DOHH2 (cell line): Measurements from ENCODE around the gene RSL1D1.
"Not testable (repeated sequence)": the region's sequence is repeated elsewhere in the genome, so short reads cannot be mapped to it uniquely, and the experiment has no call there.

Source experiments
- H3F3A ChIP-seq: fragments of 200-600 bp; sonication (generic), shearing (Covaris generic); 2 replicates; pipeline ENCODE4 v1.6.0; 2016; ENCODE audit warnings: antibody characterized with exemption, mild to moderate bottlenecking; ENCODE audit not compliant: control insufficient read depth, insufficient read depth
- H3K27ac ChIP-seq: fragments of 200-600 bp; sonication (generic); 2 replicates; pipeline ENCODE4 v1.5.1; 2014; ENCODE audit warnings: low read depth, mild to moderate bottlenecking, low read length, moderate library complexity
- H3K27me3 ChIP-seq: fragments of 200-600 bp; sonication (generic); 2 replicates; pipeline ENCODE4 v1.6.1; 2014; ENCODE audit warnings: mild to moderate bottlenecking, low read length, mixed read lengths; ENCODE audit not compliant: control insufficient read depth
- H3K36me3 ChIP-seq: fragments of 200-600 bp; sonication (generic); 2 replicates; pipeline ENCODE4 v1.6.1; 2014; ENCODE audit warnings: mild to moderate bottlenecking, low read length, moderate library complexity, mixed read lengths; ENCODE audit not compliant: control insufficient read depth
- H3K4me1 ChIP-seq: fragments of 200-600 bp; sonication (generic); 2 replicates; pipeline ENCODE4 v1.6.1; 2014; ENCODE audit warnings: mild to moderate bottlenecking, low read length, mixed read lengths; ENCODE audit not compliant: control insufficient read depth
- H3K4me2 ChIP-seq: fragments of 200-600 bp; sonication (generic); 2 replicates; pipeline ENCODE4 v1.6.0; 2014; ENCODE audit warnings: mild to moderate bottlenecking, low read length, moderate library complexity
- H3K4me3 ChIP-seq: fragments of 200-600 bp; sonication (generic); 2 replicates; pipeline ENCODE4 v1.5.1; 2014; ENCODE audit warnings: mild to moderate bottlenecking, low read length, mixed read lengths
- H3K79me2 ChIP-seq: fragments of 200-600 bp; sonication (generic); 2 replicates; pipeline ENCODE4 v1.6.1; 2014; ENCODE audit warnings: mild to moderate bottlenecking, low read length, mixed read lengths; ENCODE audit not compliant: control insufficient read depth
- H3K9me2 ChIP-seq: fragments of 200-600 bp; sonication (generic); replicated peaks from 2 replicates; pipeline ENCODE4 v1.6.1; 2014; ENCODE audit warnings: mild to moderate bottlenecking, low read length, mixed read lengths; ENCODE audit not compliant: control insufficient read depth
- H3K9me3 ChIP-seq: fragments of 200-600 bp; sonication (generic); 2 replicates; pipeline ENCODE4 v1.6.1; 2014; ENCODE audit warnings: antibody characterized with exemption, low read length, mixed read lengths; ENCODE audit not compliant: control insufficient read depth, insufficient read depth
- H4K20me1 ChIP-seq: fragments of 200-600 bp; sonication (generic); 2 replicates; pipeline ENCODE4 v1.6.0; 2014; ENCODE audit warnings: low read depth, mild to moderate bottlenecking, antibody characterized with exemption, low read length, moderate library complexity; ENCODE audit not compliant: control insufficient read depth, insufficient read depth
- CTCF ChIP-seq: fragments of 200-600 bp; sonication (generic); IDR thresholded peaks from one replicate; pipeline ENCODE4 v1.5.1; 2014; ENCODE audit warnings: antibody characterized with exemption, mild to moderate bottlenecking, low read depth, low read length; ENCODE audit not compliant: poor library complexity, severe bottlenecking
- EZH2phosphoT487 ChIP-seq: fragments of 200-600 bp; sonication (generic); IDR thresholded peaks from 2 replicates; pipeline ENCODE4 v1.6.1; 2017; ENCODE audit warnings: borderline replicate concordance, mild to moderate bottlenecking, antibody characterized with exemption, low read length, moderate library complexity, mixed read lengths

RSL1D1 gene

GRCh38 chr16:11819798-11820197 lies 31.5 kb downstream of the RSL1D1 start:
- H3F3A ChIP-seq: no peaks in the 10 kb centered on the region
- no peak overlapping the region for H3K4me3 ChIP-seq
- TF ChIP-seq CTCF (no peak), EZH2phosphoT487 (no peak)
- no peaks in the 10 kb centered on the region for H3K36me3 ChIP-seq
- no peak overlapping the region for H3K27ac ChIP-seq
- no peak overlapping the region for H3K4me2 ChIP-seq
- H3K9me2 ChIP-seq: no peaks in the 10 kb centered on the region
- H3K4me1 ChIP-seq: no peaks in the 10 kb centered on the region
- H3K79me2 ChIP-seq: no peaks in the 10 kb centered on the region
- no peaks in the 10 kb centered on the region for H4K20me1 ChIP-seq
- no peaks in the 10 kb centered on the region for H3K27me3 ChIP-seq
- no peaks in the 10 kb centered on the region for H3K9me3 ChIP-seq

DNA sequence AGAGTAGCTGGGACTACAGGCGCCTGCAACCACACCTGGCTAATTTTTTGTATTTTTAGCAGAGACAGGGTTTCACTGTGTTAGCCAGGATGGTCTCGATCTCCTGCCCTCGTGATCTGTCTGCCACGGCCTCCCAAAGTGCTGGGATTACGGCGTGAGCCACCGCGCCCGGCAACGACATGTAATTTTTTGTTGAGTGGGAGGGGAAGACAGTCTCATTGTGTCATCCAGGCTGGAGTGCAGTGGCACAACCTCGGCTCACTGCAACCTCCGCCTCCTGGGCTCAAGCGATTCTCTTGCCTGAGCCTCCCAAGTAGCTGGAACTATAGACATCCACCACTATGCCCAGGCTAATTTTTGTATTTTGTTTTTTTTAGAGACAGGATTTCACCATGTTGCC lies 32.4 kb downstream of the RSL1D1 start:
- not testable (repeated sequence) for H3K27ac ChIP-seq, H3K9me2 ChIP-seq, H3K36me3 ChIP-seq, H3K27me3 ChIP-seq, H3K4me3 ChIP-seq, H3K4me2 ChIP-seq, H4K20me1 ChIP-seq, H3F3A ChIP-seq, H3K4me1 ChIP-seq, H3K79me2 ChIP-seq, H3K9me3 ChIP-seq

GRCh38 chr16:11816123-11816522 lies 35.2 kb downstream of the RSL1D1 start:
- H3K4me1 ChIP-seq: peaks cover 9% of the 10 kb centered on the region
- H3K36me3 ChIP-seq: no peaks in the 10 kb centered on the region
- H3K9me2 ChIP-seq: no peaks in the 10 kb centered on the region
- H3K9me3 ChIP-seq: no peaks in the 10 kb centered on the region
- no peak overlapping the region for H3K4me2 ChIP-seq
- no peaks in the 10 kb centered on the region for H3K27me3 ChIP-seq
- H3K27ac ChIP-seq: no peak overlapping the region
- no peak overlapping the region for H3K4me3 ChIP-seq
- H4K20me1 ChIP-seq: no peaks in the 10 kb centered on the region; the same call in 1 of the 2 replicates
- peaks cover 5% of the 10 kb centered on the region; the same call in 1 of the 2 replicates for H3F3A ChIP-seq
- no peaks in the 10 kb centered on the region for H3K79me2 ChIP-seq
- TF ChIP-seq CTCF: no peak
- TF ChIP-seq EZH2phosphoT487: no peak

DNA sequence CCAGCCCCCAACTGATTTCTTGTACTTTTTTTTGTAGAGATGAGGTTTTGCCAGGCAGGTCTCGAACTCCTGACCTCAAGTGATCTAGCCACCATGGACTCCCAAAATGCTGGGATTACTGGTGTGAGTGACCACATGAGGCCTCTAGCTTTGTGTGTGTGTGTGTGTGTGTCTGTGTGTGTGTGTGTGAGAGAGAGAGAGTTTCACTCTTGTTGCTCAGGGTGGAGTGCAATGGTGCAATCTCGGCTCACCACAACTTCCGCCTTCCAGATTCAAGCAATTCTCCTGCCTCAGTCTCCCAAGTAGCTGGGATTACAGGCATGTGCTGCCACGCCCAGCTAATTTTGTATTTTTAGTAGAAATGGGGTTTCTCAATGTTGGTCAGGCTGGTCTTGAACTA lies 36.5 kb downstream of the RSL1D1 start:
- not testable (repeated sequence) for H3K27me3 ChIP-seq, H3K36me3 ChIP-seq

More for the DNA sequence above, 36.5 kb downstream of the RSL1D1 start:
- H3K79me2 ChIP-seq, H3K9me3 ChIP-seq, H3K4me3 ChIP-seq, H3K27ac ChIP-seq, H3K4me2 ChIP-seq, H3K9me2 ChIP-seq, H3F3A ChIP-seq, H4K20me1 ChIP-seq: not testable (repeated sequence)
- peaks cover 21% of the 10 kb centered on the region for H3K4me1 ChIP-seq
